ENCODE data around the gene SLU7.
"Not testable (repeated sequence)": the region's sequence is repeated elsewhere in the genome, so short reads cannot be mapped to it uniquely, and the experiment has no call there.

Gene SLU7

DNA sequence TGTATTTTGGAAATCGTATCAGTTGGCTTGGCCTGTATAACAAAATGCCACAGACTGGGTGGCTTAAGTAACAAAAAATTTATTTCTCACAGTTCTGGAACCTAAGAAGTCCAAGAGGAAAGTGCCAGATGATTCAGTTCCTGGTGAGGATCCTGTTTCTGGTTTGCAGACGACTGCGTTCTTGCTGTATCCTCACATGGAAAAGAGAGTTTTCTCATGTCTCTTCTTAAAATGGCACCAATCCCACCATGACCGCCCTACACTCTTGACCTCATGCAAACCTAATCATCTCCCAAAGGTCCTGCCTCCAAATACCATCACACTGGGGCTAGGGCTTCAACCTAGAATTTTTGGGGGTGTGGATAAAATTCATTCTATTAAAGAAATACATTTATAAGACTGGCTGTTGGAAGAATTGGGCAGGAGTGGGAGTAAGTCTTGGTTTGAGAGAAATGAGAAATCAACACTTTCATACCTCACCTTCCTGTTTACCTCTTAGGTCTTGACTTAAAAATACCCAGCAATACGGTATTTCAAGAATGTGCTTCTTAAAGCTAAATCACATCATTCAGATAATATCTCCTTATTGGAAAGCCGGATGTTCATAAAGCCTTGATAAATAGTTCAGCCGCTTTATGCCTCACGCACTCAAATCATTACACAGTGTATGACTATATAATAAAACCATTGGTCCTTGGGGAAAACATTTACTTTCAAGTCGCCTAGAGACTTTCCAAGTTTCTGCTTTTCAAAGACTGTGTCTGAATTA is 31.5 kb upstream of the SLU7 start:
- DNase-seq (ENCODE audit: low read depth): no peak

DNA sequence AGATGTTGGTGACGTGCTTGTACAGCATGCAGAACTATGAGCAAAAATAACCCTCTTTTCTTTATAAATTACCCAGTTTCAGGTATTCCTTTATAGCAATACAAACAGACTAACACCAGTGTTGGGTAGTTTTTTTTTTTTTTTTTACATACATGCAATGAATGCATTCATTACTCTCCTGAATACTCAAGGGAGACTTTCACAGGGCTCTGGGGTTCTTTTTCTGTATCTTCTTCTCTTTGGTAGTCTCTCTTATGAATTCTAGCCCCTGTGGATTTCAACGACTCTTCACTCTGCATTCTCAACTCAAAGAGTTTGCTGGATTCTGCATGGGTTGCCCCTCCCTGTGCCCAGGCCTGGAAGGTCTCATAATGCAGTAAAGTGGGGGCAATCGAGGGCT is 30.6 kb upstream of the SLU7 start:
- DNase-seq (ENCODE audit: low read depth): no peak

DNA sequence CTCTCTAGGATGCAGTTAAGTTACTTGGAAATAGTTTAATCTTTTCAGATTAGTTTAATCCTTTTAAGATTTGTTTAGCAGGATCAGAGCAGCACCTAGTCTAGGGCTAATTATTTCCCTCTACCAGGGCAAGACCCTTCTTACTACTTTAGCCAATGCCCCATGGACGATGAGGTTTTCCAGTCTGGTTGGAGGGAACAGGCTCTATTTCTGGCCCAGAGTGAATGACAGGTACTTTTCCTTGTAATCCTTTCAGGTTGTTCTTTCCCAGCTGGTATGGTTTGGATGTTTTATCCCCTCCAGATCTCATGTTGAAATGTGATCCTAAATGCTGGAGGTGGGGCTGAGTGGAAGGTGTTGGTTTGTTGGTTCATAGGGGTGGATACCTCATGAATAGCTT is 30.0 kb upstream of the SLU7 start:
- DNase-seq (ENCODE audit: low read depth): no peak

DNA sequence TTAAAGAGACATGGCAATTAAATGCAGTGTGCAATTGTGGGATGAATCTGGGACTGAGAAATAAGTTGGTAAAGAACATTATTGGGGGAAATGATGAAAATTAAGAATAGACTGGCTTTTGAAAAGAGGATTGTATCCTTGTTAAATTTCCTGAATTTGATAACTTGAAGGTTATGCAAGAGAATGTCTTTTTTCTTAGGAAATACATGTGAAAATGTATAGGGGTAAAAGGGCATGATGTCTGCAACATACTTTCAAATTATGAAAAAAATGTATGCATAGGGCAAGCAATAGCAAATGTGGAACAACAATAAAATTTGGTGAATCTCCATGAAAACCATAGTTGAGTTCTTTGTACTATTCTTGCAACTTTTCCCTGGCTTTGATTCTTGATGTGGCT is 26.9 kb upstream of the SLU7 start:
- DNase-seq (ENCODE audit: low read depth): no peak

DNA sequence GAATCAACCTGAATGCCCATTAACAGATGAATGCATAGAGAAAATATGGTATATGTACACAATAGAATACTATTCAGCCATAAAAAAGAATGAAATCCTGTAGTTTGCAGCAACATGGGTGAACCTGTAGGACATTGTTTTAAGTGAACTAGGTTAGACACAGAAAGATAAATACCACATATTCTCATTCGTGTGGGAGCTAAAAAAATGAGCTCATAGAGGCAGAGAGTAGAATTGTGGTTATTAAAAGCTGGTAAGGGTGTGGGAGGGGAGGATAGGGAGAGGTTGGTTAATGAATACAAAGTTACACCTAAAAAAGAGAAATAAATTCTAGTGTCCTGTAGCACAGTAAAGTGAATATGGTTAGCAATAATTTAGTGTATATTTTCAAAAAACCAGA is 26.3 kb upstream of the SLU7 start:
- no peak for DNase-seq (ENCODE audit: low read depth)

DNA sequence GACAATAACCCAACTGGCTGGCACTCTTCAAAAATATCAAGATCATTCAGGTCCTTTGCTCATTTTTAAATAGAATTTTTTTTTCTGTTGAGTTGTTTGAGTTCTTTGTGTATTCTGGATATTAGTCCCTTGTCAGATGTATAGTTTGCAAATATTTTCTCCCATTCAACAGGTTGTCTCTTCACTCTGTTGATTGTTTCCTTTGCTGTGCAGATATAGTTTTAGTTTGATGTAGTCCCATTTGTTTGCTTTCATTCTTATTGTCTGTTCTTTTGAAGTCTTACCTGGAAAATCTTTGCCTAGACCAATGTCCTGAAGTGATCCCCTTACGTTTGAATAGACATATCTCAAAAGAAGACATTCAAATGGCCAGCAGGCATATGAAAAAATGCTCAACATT is 25.5 kb upstream of the SLU7 start:
- DNase-seq (ENCODE audit: low read depth): no peak

DNA sequence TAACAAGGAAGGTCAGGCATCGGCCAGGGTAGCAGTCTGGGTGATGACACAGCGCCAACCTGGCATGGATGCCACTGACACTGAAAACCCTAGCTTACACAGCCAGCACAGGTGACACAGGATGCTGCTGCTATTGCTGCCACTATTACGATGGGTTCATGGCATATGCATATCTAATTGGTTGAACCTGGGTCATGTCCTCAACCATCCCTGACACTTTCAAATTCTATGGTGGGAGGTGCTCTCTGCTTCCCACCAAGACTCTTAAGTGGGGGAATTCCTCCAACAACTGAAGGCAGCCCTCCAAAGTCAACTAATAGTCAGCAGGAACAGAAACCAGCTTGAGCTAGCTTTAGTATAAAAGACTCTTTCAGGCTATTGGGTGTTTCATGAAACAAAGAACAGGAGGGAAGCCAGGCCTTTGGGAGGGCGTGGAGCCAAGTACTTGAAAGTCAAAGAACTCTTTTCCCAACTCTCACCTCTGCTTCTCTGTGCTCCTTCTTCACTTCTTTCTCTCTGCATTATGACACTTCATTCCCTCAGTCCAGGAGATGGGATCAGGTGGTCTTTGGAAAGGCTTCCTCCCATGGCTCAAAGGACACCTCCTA is 24.0 kb upstream of the SLU7 start:
- no peak for DNase-seq (ENCODE audit: low read depth)

DNA sequence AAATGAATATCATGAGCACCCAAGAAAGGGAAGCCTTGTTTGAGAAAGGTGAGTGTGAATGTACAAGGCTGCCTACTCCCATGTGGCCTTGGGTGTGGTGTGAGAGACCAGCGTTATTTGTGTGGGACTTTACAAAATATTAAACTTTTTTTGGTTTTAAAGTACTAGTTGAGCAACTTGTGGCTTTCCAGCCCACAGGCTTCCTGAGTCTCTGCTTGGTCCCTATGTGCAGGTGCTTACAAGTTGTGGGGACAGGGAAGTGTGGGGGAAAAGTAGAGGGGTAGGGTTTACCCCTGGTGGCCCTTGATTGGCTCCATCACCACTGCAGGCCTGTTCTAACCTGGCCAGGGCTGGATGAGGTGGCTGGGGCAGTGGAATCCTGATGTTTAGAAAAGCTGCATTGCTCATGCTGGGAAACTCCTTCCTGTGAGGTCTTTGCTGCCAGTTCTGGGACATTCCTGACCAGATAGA is 22.5 kb upstream of the SLU7 start:
- DNase-seq (ENCODE audit: low read depth): no peak

DNA sequence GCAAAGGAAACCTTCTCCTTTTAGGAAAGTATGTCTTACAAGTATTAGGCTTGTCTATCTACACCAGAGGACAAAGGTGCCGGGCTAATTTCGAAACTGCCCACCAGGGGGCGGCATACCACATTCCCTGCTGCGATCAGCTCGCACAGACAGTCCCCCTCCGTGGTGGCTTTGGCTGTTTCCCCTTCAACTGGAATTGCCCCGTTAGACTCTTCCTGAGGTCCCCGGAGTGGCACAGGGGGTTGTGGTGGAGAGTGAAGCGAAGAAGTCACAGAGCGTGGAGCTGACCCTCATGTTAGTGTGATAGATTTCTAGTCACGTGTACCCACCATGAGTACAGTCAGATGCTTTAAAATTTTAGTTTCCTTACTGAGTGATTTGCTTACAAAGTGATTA is 20.3 kb upstream of the SLU7 start:
- peak; percentile 88 for DNase-seq (ENCODE audit: low read depth)

DNA sequence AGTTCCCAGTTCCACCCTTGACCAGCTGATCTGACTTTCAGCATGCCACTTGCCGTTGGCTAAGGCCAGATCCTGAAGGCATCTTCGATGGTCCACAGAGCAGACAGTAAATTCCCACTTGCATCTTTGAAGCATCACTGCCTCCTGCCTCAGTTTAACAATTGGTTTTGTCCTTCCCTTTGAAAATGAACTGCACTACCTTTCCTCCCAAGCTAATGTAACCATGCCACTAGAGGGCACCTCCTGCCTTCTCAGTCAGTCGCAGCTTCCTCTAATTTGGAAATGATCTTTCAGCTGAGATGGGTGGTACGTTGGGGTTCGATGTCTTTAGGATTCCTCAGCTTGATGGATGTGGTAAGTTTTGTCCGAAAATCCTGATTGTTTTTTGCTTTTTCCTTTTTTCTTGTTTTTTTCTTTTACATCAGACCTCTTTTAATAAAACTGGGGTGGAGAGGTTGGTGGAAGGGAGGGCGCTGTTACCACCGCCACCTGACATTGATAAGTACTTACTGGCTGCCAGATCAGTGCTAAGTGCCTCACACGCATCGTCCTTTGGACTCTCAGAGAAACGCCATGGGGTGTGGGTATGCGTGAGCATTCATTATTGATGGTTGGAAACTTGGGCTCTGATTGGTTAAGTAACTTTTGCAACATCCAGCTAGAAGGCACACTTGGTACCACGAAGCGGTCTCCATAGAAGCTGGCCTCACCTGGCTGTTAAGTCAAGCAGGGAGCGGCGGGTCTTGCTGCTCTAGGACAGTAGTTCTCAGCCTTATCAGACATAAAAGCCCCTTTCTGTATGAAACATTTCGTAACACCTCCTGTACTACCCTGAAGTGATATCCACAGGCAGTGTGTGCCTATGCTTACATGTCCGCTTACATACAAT is 19.7 kb upstream of the SLU7 start:
- no peak for DNase-seq (ENCODE audit: low read depth)

DNA sequence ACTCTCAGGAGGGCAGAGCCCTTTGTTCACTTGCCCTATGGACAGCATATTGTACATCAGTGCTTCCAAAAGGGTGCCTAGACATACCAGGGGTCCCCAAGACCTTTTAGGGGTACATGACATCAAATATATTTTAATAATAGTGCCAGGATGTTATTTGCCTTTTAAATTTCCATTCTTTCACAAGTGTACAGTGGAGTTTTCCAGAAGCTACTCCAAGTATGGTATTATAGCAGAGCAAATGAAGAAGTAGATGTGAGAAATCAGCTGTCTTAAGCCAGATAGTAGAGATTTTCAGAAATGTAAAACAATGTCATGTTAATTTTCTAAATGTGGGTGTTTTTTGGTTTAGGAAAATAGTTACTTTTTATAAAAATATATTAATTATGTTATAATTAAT is 18.4 kb upstream of the SLU7 start:
- no peak for DNase-seq (ENCODE audit: low read depth)

DNA sequence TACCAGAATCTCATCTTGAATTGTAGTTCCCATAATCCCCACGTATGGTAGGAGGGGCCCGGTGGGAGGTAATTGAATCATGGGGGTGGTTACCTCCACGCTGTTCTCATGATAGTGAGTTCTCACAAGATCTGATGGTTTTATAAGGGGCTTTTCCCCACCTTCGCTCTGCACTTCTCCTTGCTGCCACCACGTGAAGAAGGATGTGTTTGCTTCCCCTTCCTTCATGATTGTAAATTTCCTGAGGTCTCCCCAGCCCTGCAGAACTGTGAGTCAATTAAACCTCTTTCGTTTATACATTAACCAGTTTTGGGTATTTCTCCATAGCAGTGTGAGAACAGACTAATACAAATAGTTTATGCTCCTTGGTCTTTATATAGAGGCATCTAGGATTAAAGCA is 17.8 kb upstream of the SLU7 start:
- not testable (repeated sequence) for DNase-seq (ENCODE audit: low read depth)

DNA sequence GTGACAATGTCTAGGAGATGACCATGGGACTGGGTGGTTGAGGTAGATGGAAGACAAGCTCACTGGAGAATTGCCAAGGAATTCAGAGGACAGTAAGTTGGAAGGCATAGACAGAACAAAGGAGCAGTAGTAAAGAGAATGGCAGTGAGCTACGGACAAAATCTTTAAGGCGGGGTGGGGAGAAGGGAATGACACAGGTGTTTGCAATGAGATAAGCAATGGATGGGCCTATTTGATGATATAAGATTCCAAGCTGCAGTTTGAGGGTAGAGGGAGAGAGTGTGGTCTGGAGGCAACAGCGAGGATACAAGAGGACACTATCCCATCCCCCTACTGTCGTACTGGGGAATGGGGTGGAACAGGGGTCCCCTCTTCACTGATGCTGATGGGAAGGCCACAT is 17.1 kb upstream of the SLU7 start:
- no peak for DNase-seq (ENCODE audit: low read depth)

DNA sequence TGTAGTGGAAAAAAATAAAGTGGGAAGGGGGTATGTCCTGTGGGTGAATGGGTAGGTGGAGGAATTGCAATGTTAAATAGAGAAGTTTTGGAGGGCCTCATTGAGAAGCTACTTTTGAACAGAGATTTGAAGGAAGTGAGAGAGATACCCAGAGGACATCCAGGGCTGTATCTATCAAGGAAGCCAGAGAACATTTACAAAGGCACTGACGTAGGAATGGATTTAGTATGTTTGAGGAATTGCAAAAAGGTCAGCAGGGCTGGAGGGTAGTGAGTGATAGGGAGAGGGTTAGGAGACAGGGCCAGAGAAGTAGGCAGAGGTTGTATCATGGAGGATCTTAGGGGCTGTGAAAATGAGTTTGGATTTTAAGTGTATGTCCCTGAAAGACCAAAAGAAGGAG is 16.7 kb upstream of the SLU7 start:
- DNase-seq (ENCODE audit: low read depth): no peak

DNA sequence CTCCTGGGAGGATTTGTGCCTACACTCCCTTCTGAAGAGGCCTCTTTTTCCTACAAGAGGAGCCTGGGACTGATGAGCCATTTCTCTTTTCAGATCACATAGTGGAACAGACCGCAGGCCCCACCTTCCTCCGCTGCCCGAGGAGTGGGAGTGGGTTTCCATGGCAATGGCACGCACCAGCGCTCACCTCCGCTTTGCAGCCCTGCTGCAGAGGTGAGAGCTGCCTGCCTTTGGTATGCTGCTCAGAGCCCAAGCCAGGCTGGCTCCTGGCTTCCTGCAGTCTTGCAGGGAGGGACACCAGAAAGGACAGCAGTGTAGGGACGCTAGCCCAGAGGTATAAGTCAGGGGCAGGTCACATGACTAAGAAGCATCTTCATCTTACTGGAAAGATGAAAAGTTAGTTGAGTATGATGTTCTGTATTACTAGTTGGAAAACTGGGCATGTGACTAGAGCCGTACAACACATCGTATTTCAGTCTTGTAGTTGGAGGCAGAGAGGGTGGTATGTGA is 15.2 kb upstream of the SLU7 start:
- DNase-seq (ENCODE audit: low read depth): no peak

DNA sequence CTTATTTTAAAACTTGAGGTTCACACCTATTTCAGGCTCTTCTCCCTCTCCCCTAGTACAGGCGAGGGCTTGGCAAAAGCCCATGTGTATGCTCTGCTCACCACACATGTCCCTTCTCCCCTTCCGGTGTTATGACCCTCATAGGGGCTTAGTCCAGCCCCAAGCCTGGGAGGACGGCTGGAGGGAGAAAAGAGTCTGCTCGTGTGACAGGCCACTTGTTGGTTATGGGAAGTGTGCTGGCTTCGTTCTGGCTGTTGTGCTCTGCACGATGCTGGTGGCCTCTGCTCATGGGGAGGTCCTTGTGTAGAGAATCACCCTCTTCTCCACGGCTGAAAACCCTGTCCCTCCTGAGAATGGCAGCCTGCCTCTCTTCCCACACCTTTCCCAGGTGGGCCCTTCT is 13.9 kb upstream of the SLU7 start:
- no peak for DNase-seq (ENCODE audit: low read depth)

DNA sequence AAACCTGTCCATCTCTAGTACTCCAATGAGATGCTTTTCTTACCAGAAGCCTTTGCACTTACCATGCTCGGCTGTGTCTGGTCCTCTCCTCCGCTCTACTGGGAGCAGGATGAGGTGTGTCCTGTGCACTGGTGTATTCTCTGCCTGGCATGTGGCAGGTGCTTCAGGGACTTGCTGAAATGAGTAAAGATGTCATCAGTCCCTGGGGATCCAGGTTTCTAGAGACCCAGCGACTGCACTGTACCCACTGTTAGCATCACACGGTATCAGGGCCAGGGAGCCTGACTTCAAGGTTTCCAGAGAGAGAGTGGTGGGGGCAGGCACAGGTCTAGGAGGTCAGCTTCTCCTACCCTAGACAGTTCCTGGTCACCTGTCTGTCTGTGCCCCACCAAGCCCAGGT is 13.3 kb upstream of the SLU7 start:
- DNase-seq (ENCODE audit: low read depth): no peak

DNA sequence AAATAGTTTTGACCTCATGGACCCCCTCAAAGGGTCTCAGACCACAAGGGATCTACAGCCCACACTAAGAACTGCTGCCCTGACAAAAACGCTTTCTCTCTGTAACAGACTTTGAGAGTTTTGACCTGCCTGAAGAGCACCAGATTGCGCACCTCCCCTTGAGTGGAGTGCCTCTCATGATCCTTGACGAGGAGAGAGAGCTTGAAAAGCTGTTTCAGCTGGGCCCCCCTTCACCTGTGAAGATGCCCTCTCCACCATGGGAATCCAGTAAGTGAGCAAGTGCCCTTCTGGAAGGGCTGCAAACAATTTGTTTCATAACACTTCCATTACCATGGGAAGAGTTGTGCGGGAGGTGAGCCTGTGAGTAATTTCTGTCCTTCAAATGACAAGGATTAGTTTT is 8.7 kb upstream of the SLU7 start:
- DNase-seq (ENCODE audit: low read depth): no peak

DNA sequence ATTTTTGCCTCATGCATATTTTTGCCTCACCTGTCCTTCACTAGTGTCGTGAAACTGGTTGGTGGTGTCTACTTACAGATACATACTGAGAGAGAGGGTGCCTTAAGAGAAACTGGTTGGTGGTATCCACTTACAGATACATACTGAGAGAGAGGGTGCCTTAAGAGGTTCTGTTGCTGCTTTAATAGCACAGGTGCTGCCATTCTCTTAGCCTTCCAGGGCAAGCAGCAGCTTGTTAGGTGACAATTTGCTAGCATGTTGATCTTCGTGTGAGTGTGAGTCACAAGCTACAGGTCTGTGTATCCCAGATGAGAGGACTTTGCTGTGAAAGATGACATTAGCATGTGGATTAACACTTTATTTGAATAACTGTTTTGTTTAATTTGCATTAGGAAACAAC is 4.2 kb upstream of the SLU7 start:
- DNase-seq (ENCODE audit: low read depth): no peak

DNA sequence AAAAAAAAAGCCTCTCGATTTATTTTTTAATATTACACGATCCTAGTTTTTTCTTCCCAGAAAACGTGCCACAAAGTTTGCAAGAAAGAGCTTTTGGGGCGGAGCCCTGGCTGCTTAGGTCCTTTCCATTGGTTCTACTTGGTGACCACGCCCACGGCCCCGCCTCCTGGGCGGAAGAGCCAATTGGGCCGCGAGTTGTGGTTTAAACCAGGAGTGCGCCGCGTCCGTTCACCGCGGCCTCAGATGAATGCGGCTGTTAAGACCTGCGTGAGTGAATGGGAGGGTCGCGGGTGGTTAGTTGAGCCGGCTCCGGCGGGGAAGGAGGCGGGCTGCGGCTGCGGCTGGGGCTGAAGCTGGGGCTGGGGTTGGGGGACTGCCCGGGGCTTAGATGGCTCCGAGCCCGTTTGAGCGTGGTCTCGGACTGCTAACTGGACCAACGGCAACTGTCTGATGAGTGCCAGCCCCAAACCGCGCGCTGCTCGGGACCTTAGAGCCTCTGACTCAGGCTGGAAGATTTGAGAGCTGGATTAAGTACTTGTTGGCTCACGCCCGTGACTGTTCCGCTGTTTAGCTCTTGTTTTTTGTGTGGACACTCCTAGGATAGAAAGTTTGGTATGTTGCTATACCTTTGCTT is 2.9 kb upstream of the SLU7 start, which contains the start of gene PTTG1:
PTTG1 (plus strand) TSS at position 231 of the 634 bp plus-strand sequence. CDS start 458 bp downstream, outside the sequence.
- DNase-seq (ENCODE audit: low read depth): peak; percentile 83

DNA sequence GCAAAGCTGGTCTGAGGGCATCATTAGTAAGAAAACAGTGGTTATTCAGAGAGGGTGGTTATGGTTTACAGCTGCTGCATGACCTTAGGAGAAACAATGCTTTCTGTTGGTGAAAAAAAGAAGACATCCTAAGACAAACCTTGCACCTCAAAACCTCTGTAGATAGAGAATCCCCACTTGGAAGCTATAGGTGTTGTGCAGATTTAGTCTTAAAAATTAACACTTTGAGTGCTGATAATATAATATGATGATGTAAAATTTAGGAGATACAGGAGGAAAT is 1.4 kb upstream of the SLU7 start:
- DNase-seq (ENCODE audit: low read depth): no peak

Data from stimulated activated CD8-positive, alpha-beta memory T cell treated with anti-CD3 and anti-CD28 coated beads, Interleukin-15, amount 100 ng/mL, for 24 hours (primary cell).